HG02763 (cell line): ENCODE results near the gene CTIF.

Experiments used
- ATAC-seq: cut with Tn5 transposase; IDR thresholded peaks from one replicate; pipeline ENCODE4 v1.9.1; 2021; ENCODE audit warnings: mild to moderate bottlenecking, moderate library complexity; ENCODE audit not compliant: unreplicated experiment

CTIF gene

GRCh38 chr18:48781163-48781987 lies 242.5 kb downstream of the CTIF start:
- ATAC-seq, result no peak

- no peak for ATAC-seq
These were observed 243.1 kb downstream of the CTIF start for GRCh38 chr18:48781988-48782363.

GRCh38 chr18:48782381-48782861 lies 243.6 kb downstream of the CTIF start:
- no peak for ATAC-seq

- no peak for ATAC-seq
These were observed 245.0 kb downstream of the CTIF start for GRCh38 chr18:48783616-48784520.

- ATAC-seq, result peak; percentile 23
These were observed 245.8 kb downstream of the CTIF start for GRCh38 chr18:48784656-48785055.

GRCh38 chr18:48785091-48785614 lies 246.3 kb downstream of the CTIF start:
- peak; percentile 81 for ATAC-seq

GRCh38 chr18:48785736-48786454 lies 247.1 kb downstream of the CTIF start:
- no peak for ATAC-seq

- no peak for ATAC-seq
These were observed 247.8 kb downstream of the CTIF start for GRCh38 chr18:48786455-48787202.

GRCh38 chr18:48787203-48788151 lies 248.6 kb downstream of the CTIF start:
- no peak for ATAC-seq

- ATAC-seq, result no peak
These were observed 249.5 kb downstream of the CTIF start for GRCh38 chr18:48788373-48788772.

GRCh38 chr18:48789259-48789812 lies 250.5 kb downstream of the CTIF start:
- ATAC-seq, result no peak

- ATAC-seq, result no peak
These were observed 251.5 kb downstream of the CTIF start for GRCh38 chr18:48790226-48790863.

GRCh38 chr18:48790869-48791635 lies 252.2 kb downstream of the CTIF start:
- ATAC-seq, result no peak

- no peak for ATAC-seq
These were observed 252.8 kb downstream of the CTIF start for GRCh38 chr18:48791636-48792105.

- ATAC-seq, result no peak
These were observed 253.3 kb downstream of the CTIF start for GRCh38 chr18:48792141-48792540.

- ATAC-seq, result no peak
These were observed 254.0 kb downstream of the CTIF start for GRCh38 chr18:48792611-48793380.
